Measurements from ENCODE around the gene C4orf54. TPM values are rescaled to one million over a fixed set of nuclear protein-coding genes. Genes with fewer than 3 reads are reported as not detected.
A peak's percentile ranks its signal among the peaks of the same experiment; 100 is the strongest.

The C4orf54 gene
- total and polyA plus RNA-seq, 8 donors = under 0.01 to 0.03 (median under 0.01) TPM; not detected in 5

- DNase-seq (no peak), FAIRE-seq (no peak), ATAC-seq (no peak)
- intact Hi-C loops (cut with DNase I) = no loop called here
- H3K4me1 ChIP-seq = no peaks in the 10 kb centered on the region
- H3K4me3 ChIP-seq = no peak overlapping the region
- H3K27me3 ChIP-seq = no peaks in the 10 kb centered on the region
- TF ChIP-seq CTCF (IDR thresholded peaks at IDR 0.05) = no peak
- H3K27ac ChIP-seq = no peak overlapping the region
- WGBS, 2 donors = 76 to 87% methylated on average over 4 of the region's 4 CpGs
- no peaks in the 10 kb centered on the region for H3K9me3 ChIP-seq
- no peaks in the 10 kb centered on the region for H3K36me3 ChIP-seq
Observed at GRCh38 chr4:99624141-99624719, 33.4 kb downstream of the C4orf54 start.

- 86 to 90% methylated on average over 1 of the region's 1 CpG for WGBS, 2 donors
- Histone ChIP-seq H3K27ac (no peak overlapping the region), H3K36me3 (no peaks in the 10 kb centered on the region), H3K9me3 (no peaks in the 10 kb centered on the region), H3K4me3 (no peak overlapping the region), H3K4me1 (no peaks in the 10 kb centered on the region), H3K27me3 (no peaks in the 10 kb centered on the region)
- intact Hi-C loops (cut with DNase I) = no loop called here
- TF ChIP-seq CTCF (IDR thresholded peaks at IDR 0.05) = no peak
- FAIRE-seq (no peak), ATAC-seq (no peak), DNase-seq (no peak)
Observed at GRCh38 chr4:99622341-99622740, 35.3 kb downstream of the C4orf54 start.

- 84 to 87% methylated on average over 1 of the region's 1 CpG for WGBS, 2 donors
- H3K9me3 ChIP-seq = no peaks in the 10 kb centered on the region
- ATAC-seq = no peak
- H3K36me3 ChIP-seq = no peaks in the 10 kb centered on the region
- peak in 1 of 4 donors; percentile 8 for TF ChIP-seq CTCF (IDR thresholded peaks at IDR 0.05)
- no peaks in the 10 kb centered on the region for H3K27me3 ChIP-seq
- H3K4me1 ChIP-seq = peaks cover 0 to 4% (median 0%) of the 10 kb centered on the region in 3 donors
- no peak for DNase-seq
- H3K27ac ChIP-seq = no peak overlapping the region
- H3K4me3 ChIP-seq = no peak overlapping the region
- no peak for FAIRE-seq
- intact Hi-C loops (cut with DNase I) = no loop called here
Observed at GRCh38 chr4:99617374-99617773, 40.3 kb downstream of the C4orf54 start.

- no peak for TF ChIP-seq CTCF (IDR thresholded peaks at IDR 0.05)
- Histone ChIP-seq H3K36me3 (no peaks in the 10 kb centered on the region), H3K4me3 (no peak overlapping the region), H3K27me3 (no peaks in the 10 kb centered on the region), H3K27ac (no peak overlapping the region), H3K9me3 (no peaks in the 10 kb centered on the region), H3K4me1 (peaks cover 0 to 4% (median 0%) of the 10 kb centered on the region in 3 donors)
- peak in 1 of 4 donors; percentile 26 for ATAC-seq
- intact Hi-C loops (cut with DNase I) = no loop called here
- FAIRE-seq = no peak
- no peak for DNase-seq
- WGBS, 2 donors = 40 to 93% methylated on average over 1 of the region's 1 CpG
Observed at GRCh38 chr4:99615170-99615820, 42.3 kb downstream of the C4orf54 start.

GRCh38 chr4:99614491-99614890, 43.1 kb downstream of the C4orf54 start:
- ATAC-seq (no peak), FAIRE-seq (no peak), DNase-seq (no peak)
- TF ChIP-seq CTCF (IDR thresholded peaks at IDR 0.05) = no peak
- Histone ChIP-seq H3K4me3 (no peak overlapping the region), H3K27me3 (no peaks in the 10 kb centered on the region), H3K36me3 (no peaks in the 10 kb centered on the region), H3K4me1 (peaks cover 0 to 4% (median 0%) of the 10 kb centered on the region in 3 donors), H3K27ac (no peak overlapping the region), H3K9me3 (no peaks in the 10 kb centered on the region)
- intact Hi-C loops (cut with DNase I) = no loop called here
- WGBS, 2 donors = 80 to 89% methylated on average over 1 of the region's 1 CpG
